Vagina (tissue), 2 donors: Measurements from ENCODE around the gene SLAIN2.

Experiments
- POLR2A ChIP-seq, 2 donors: fragments of 450-650 bp; IDR thresholded peaks; one replicate each; pipeline ENCODE4 v1.6.1; 2017; ENCODE audit warnings: antibody characterized with exemption in 2 of 2, mild to moderate bottlenecking in 2 of 2, moderate library complexity in 2 of 2
- POLR2AphosphoS5 ChIP-seq, 2 donors: sonication (generic); formaldehyde crosslinking; IDR thresholded peaks; one replicate each; pipeline ENCODE4 v1.9.0; 2017; ENCODE audit warnings: antibody characterized with exemption in 2 of 2, mild to moderate bottlenecking in 2 of 2, low read depth in 1 of 2; ENCODE audit not compliant: insufficient read depth in 1 of 2
- TF ChIP-seq, protein P1 (sequence below), 3 experiments: fragments of 450-650 bp in 2 of 3; fragments of 200-600 bp in 1 of 3; sonication (generic) in 1 of 3; IDR thresholded peaks; one replicate each; pipeline ENCODE4 v1.5.1; 2017 to 2019; ENCODE audit warnings: antibody characterized with exemption in 3 of 3, mild to moderate bottlenecking in 2 of 3, moderate library complexity in 2 of 3

DNA sequence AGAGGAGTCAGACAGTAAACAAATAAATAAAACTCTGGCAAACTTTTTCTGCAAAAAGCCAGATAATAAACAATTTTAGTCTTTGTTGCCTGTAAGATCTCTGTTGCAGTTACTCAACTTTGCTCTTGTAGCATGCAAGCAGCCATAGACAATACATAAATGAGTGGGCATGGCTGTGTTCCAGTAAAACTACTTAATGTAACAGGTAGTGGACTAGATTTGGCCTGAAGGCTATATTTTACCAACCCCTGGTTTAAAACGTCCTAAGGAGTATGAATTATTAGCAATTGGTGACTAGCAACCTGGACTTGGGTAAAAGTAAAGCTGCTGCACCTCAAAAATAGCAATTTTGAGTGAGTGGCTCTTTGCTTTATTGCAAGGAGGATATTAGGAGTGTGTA lies 30.9 kb downstream of the SLAIN2 start:
- TF ChIP-seq, protein P1, sequence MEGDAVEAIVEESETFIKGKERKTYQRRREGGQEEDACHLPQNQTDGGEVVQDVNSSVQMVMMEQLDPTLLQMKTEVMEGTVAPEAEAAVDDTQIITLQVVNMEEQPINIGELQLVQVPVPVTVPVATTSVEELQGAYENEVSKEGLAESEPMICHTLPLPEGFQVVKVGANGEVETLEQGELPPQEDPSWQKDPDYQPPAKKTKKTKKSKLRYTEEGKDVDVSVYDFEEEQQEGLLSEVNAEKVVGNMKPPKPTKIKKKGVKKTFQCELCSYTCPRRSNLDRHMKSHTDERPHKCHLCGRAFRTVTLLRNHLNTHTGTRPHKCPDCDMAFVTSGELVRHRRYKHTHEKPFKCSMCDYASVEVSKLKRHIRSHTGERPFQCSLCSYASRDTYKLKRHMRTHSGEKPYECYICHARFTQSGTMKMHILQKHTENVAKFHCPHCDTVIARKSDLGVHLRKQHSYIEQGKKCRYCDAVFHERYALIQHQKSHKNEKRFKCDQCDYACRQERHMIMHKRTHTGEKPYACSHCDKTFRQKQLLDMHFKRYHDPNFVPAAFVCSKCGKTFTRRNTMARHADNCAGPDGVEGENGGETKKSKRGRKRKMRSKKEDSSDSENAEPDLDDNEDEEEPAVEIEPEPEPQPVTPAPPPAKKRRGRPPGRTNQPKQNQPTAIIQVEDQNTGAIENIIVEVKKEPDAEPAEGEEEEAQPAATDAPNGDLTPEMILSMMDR (IDR thresholded peaks at IDR 0.05): no peak
- TF ChIP-seq POLR2A (IDR thresholded peaks at IDR 0.05) (no peak), POLR2AphosphoS5 (IDR thresholded peaks at IDR 0.05; ENCODE audit: insufficient read depth in 1 of 2, low read depth in 1 of 2) (no peak)
